Measurements from ENCODE around the gene STIM1.

Gene STIM1

DNA sequence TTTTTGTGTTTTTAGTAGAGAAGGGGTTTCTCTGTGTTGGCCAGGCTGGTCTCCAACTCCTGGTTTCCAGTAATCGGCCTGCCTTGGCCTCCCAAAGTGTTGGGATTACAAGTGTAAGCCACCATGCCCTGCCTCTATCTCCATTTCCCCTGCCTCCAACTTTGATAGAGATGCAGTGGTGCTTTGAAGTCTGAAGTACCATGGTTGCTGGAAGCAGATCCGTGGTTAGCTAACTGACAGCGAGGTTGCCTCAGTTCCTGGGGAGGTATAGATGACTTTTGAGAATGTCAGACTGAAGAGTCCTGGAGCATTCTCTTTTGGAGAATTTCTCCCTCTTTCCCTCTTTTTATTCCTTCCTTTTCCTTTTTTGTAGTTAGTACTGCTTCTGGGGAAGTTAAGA is 127.6 kb downstream of the STIM1 start:
- H3K4me3 ChIP-seq (ENCODE audit: insufficient read depth, low read length, poor library complexity, severe bottlenecking) = no peak overlapping the region
- no peak overlapping the region for H2AFZ ChIP-seq (ENCODE audit: low read depth, low read length, severe bottlenecking)
- H3K9me2 ChIP-seq (replicated peaks; ENCODE audit: insufficient read depth, low read length) = no peaks in the 10 kb centered on the region
- no peaks in the 10 kb centered on the region for H3K79me2 ChIP-seq (ENCODE audit: insufficient read depth, low read length)
- no peaks in the 10 kb centered on the region for H4K20me1 ChIP-seq (ENCODE audit: low read depth, low read length)
- no peaks in the 10 kb centered on the region for H3K9me3 ChIP-seq (ENCODE audit: insufficient read depth, low read length)
- H3K9ac ChIP-seq (ENCODE audit: low read length) = no peak overlapping the region
- H3K36me3 ChIP-seq (ENCODE audit: low read length) = no peaks in the 10 kb centered on the region
- no peaks in the 10 kb centered on the region for H3K27me3 ChIP-seq (ENCODE audit: low read length)
- no peak for TF ChIP-seq EZH2phosphoT487 (conservative IDR thresholded peaks at IDR 0.05; ENCODE audit: low read length)
- TF ChIP-seq, protein P1, sequence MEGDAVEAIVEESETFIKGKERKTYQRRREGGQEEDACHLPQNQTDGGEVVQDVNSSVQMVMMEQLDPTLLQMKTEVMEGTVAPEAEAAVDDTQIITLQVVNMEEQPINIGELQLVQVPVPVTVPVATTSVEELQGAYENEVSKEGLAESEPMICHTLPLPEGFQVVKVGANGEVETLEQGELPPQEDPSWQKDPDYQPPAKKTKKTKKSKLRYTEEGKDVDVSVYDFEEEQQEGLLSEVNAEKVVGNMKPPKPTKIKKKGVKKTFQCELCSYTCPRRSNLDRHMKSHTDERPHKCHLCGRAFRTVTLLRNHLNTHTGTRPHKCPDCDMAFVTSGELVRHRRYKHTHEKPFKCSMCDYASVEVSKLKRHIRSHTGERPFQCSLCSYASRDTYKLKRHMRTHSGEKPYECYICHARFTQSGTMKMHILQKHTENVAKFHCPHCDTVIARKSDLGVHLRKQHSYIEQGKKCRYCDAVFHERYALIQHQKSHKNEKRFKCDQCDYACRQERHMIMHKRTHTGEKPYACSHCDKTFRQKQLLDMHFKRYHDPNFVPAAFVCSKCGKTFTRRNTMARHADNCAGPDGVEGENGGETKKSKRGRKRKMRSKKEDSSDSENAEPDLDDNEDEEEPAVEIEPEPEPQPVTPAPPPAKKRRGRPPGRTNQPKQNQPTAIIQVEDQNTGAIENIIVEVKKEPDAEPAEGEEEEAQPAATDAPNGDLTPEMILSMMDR (IDR thresholded peaks at IDR 0.05; ENCODE audit: insufficient read depth, low read length, poor library complexity, severe bottlenecking) = no peak
- H3K27ac ChIP-seq (ENCODE audit: low read depth, low read length) = no peak overlapping the region
- H3K4me2 ChIP-seq (ENCODE audit: low read depth, low read length, poor library complexity, severe bottlenecking) = no peak overlapping the region
- no peaks in the 10 kb centered on the region for H3F3A ChIP-seq (ENCODE audit: insufficient read depth)

DNA sequence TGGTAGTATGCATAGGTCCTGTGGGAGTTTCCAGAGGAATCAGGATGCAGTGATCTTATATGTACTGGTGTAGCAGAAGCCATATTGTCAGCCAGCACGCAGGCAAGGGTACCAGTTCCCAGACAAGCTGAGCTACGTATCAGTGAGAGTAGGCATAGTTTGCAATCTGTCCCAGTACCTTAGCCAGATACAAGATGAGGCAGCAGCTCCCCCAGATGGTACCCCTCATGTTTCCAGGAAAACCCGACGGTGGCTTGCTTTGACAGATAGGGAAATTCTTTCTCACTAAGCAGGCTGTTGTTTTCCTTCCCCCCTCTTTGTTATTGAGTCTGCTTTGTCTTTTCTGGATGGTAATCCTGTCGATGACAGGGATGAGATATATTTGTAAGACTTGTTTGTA is 129.4 kb downstream of the STIM1 start:
- H3K27ac ChIP-seq (ENCODE audit: low read depth, low read length) = no peak overlapping the region
- no peaks in the 10 kb centered on the region for H3K27me3 ChIP-seq (ENCODE audit: low read length)
- no peak overlapping the region for H3K4me2 ChIP-seq (ENCODE audit: low read depth, low read length, poor library complexity, severe bottlenecking)
- no peaks in the 10 kb centered on the region for H3K9me2 ChIP-seq (replicated peaks; ENCODE audit: insufficient read depth, low read length)
- H2AFZ ChIP-seq (ENCODE audit: low read depth, low read length, severe bottlenecking) = no peak overlapping the region
- H3K79me2 ChIP-seq (ENCODE audit: insufficient read depth, low read length) = no peaks in the 10 kb centered on the region
- H3K4me3 ChIP-seq (ENCODE audit: insufficient read depth, low read length, poor library complexity, severe bottlenecking) = no peak overlapping the region
- H3K36me3 ChIP-seq (ENCODE audit: low read length) = no peaks in the 10 kb centered on the region
- no peaks in the 10 kb centered on the region for H3F3A ChIP-seq (ENCODE audit: insufficient read depth)
- no peak overlapping the region for H3K9ac ChIP-seq (ENCODE audit: low read length)
- no peak for TF ChIP-seq EZH2phosphoT487 (conservative IDR thresholded peaks at IDR 0.05; ENCODE audit: low read length)
- TF ChIP-seq, protein P1 (IDR thresholded peaks at IDR 0.05; ENCODE audit: insufficient read depth, low read length, poor library complexity, severe bottlenecking) = no peak
- H4K20me1 ChIP-seq (ENCODE audit: low read depth, low read length) = no peaks in the 10 kb centered on the region
- H3K9me3 ChIP-seq (ENCODE audit: insufficient read depth, low read length) = no peaks in the 10 kb centered on the region

DNA sequence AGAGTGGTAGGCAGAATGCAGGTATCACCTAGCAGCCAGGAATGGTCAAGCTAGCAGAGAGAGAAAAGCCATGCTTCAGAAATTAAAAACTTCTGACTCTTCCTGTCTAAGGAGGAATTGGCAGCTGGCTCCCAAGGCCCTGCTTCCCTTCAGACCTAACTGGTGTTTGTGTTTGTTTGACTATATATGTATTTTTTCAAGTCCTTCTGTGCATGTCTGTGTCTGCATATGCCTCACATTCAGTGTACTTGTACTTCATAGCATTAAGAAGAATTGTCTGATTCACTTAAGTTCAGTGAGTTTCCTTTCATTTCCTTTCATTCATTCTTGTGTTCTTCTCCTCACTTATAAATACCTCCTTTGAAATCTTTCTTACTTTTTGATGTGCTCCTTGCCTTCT is 130.2 kb downstream of the STIM1 start:
- no peak overlapping the region for H3K4me2 ChIP-seq (ENCODE audit: low read depth, low read length, poor library complexity, severe bottlenecking)
- H3K79me2 ChIP-seq (ENCODE audit: insufficient read depth, low read length) = no peaks in the 10 kb centered on the region
- no peak overlapping the region for H3K4me3 ChIP-seq (ENCODE audit: insufficient read depth, low read length, poor library complexity, severe bottlenecking)
- no peaks in the 10 kb centered on the region for H3K9me2 ChIP-seq (replicated peaks; ENCODE audit: insufficient read depth, low read length)
- H3K9me3 ChIP-seq (ENCODE audit: insufficient read depth, low read length) = no peaks in the 10 kb centered on the region
- H3K9ac ChIP-seq (ENCODE audit: low read length) = no peak overlapping the region
- no peak overlapping the region for H3K27ac ChIP-seq (ENCODE audit: low read depth, low read length)
- H4K20me1 ChIP-seq (ENCODE audit: low read depth, low read length) = no peaks in the 10 kb centered on the region
- H3K36me3 ChIP-seq (ENCODE audit: low read length) = no peaks in the 10 kb centered on the region
- no peaks in the 10 kb centered on the region for H3F3A ChIP-seq (ENCODE audit: insufficient read depth)
- H2AFZ ChIP-seq (ENCODE audit: low read depth, low read length, severe bottlenecking) = no peak overlapping the region
- no peaks in the 10 kb centered on the region for H3K27me3 ChIP-seq (ENCODE audit: low read length)
- no peak for TF ChIP-seq EZH2phosphoT487 (conservative IDR thresholded peaks at IDR 0.05; ENCODE audit: low read length)
- TF ChIP-seq, protein P1 (IDR thresholded peaks at IDR 0.05; ENCODE audit: insufficient read depth, low read length, poor library complexity, severe bottlenecking) = no peak

Measured in SU-DHL-6 (cell line).